Left lobe of liver (tissue), 2 donors: ENCODE results near the gene SH3D19. TPM values are rescaled to one million over a fixed set of nuclear protein-coding genes. Genes with fewer than 3 reads are reported as not detected.
"Not testable (repeated sequence)": the region's sequence is repeated elsewhere in the genome, so short reads cannot be mapped to it uniquely, and the experiment has no call there.

Source experiments
- ATAC-seq: fragments of 200-7000 bp; cut with Tn5 transposase; one replicate; pipeline ENCODE4 v1.9.1; 2020; ENCODE audit warnings: mild to moderate bottlenecking, moderate library complexity
- DNase-seq: peaks from one replicate; pipeline ENCODE4 v3.0.0-alpha.2; 2020; ENCODE audit warnings: low spot score
- total RNA-seq: library from RNA; stranded (reverse); gene quantifications from one replicate; pipeline ENCODE4 v1.2.1, GENCODE V29; 2021
- donor health status: DM: no; HTN: no; CAD: no; lungs with moderate emphysema.
- donor health status: DM: no; HTN: yes; CAD: no.

Gene SH3D19
- total RNA-seq, 1 donor from 2014 or later: 38.7 TPM

DNA sequence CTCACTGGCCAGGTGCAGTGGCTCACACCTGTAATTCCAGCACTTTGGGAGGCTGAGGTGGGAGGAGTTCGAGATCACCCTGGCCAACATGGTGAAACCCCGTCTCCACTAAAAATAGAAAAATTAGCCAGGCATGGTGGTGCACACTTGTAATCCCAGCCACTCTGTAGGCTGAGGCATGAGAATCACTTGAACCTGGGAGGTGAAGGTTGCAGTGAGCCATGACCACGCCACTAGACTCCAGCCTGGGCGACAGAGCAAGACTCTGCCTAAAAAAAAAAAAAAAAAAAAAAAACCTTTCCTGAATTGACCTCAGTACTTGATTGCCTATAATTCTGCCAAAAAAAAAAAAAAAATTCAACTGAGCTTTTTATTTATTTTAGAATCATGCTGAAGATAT lies 3.2 kb downstream of the SH3D19 start:
- not testable (repeated sequence) for DNase-seq, ATAC-seq

DNA sequence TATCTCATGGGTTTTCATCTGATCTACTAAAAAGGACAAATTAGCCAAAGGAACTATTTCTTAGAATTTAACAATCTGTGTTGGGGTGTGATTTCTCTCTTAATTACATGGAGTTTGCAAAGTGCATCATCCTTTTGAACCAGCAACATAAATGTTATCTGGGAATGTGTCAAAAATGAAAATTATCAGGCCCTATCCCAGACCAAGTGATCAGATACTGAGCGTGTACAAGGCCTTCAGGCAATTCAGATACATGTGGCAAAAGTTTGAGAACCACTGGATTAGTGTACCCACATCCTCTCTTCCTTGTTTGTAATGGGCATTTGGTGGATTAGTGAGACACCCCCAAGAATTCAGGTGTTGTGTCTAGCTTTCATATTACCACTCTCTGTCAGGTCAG lies 3.8 kb downstream of the SH3D19 start:
- no peak for DNase-seq
- no peak for ATAC-seq

DNA sequence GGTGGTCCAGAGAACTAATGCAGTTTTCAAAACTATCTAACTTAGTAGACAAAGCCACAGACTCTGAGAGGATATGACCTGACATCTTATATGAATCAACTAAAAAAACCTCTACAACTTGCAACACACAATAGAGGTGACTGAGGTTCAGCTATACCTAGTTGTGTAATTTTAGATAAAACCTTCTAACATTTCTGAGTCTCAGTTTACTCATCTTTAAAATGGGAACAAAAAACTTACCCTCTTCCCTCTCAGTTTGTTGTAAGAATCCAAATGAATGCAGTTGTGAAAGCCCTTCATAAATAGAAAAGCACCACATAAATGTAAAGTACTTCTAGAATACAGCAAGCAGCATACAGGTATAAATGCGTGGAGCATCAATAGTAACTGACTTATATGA lies 5.9 kb downstream of the SH3D19 start:
- DNase-seq: no peak
- ATAC-seq: no peak

- ATAC-seq (no peak), DNase-seq (no peak)
Observed at GRCh38 chr4:151318307-151319006, 6.9 kb downstream of the SH3D19 start.

GRCh38 chr4:151316645-151317044 lies 8.8 kb downstream of the SH3D19 start:
- peak; percentile 25 for ATAC-seq
- no peak for DNase-seq

GRCh38 chr4:151315212-151315886 lies 10.1 kb downstream of the SH3D19 start:
- ATAC-seq: peak; percentile 39
- DNase-seq: no peak

DNA sequence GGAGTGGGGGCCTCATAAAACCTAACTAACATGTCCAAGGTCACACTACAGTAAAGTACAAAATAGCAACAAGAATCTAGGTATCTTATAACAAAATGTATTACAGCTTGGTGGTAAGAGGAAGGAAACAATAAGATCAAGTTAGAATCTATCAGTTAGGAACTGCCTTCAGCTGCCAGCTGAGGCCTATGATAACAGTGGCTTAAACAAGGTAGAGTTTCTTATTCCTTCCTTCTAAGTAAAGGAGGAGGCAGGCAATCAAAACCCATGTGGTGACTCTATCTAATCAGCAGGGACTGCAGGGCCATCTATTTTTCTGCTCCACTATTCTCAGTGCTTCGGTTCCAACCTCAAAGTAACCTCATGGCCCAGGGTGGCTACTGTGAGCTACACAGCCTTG lies 10.9 kb downstream of the SH3D19 start:
- DNase-seq (no peak), ATAC-seq (no peak)

- DNase-seq (no peak), ATAC-seq (no peak)
Observed at GRCh38 chr4:151314010-151314355, 11.4 kb downstream of the SH3D19 start.

GRCh38 chr4:151313306-151314009 lies 11.9 kb downstream of the SH3D19 start:
- ATAC-seq (peak; percentile 29), DNase-seq (no peak)

- ATAC-seq: no peak
Observed at GRCh38 chr4:151310124-151310728, 15.2 kb downstream of the SH3D19 start.

GRCh38 chr4:151304755-151305154 lies 20.6 kb downstream of the SH3D19 start:
- peak; percentile 46 for ATAC-seq

More at GRCh38 chr4:151310124-151310728, 15.2 kb downstream of the SH3D19 start:
- DNase-seq: no peak

GRCh38 chr4:151304226-151304625 lies 21.2 kb downstream of the SH3D19 start:
- ATAC-seq: no peak
- no peak for DNase-seq

More at GRCh38 chr4:151304755-151305154, 20.6 kb downstream of the SH3D19 start:
- DNase-seq: no peak

DNA sequence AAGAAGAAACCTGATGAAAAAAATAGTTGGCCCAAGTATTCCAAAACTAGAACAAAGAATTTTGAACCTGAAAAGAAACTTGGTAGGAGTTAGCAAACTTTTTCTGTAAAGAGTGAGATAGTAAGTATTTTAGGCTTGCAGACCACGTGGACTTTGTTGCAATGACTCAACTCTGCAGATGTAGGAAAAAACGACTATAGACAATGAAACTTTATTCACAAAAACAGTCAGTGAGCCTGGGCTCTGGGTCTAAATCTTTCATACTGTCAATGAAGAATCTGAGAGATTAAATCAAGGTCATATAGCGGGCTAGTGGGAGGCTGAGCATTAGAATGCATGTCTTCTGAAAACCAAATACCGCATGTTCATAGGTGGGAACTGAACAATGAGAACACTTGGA lies 23.0 kb downstream of the SH3D19 start:
- no peak for ATAC-seq
- DNase-seq: no peak

DNA sequence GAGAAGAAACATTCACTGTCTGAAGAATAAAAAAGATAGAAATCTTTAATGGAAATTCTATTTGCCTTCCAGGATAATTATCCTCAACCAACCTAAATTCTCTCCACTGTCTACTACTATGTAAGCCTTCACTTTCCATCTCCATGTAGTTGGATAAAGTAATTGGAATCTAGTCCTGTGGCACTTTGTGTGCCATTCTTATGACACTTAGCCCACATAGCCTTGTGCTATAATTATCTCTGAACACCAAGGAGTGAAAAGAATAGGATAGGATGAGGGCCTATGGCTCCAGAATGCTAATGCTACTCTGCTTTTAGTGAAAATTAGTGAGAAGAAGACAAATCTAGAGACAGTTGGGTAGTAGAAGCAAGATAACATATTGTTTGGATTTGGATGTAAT lies 28.2 kb downstream of the SH3D19 start:
- ATAC-seq: no peak
- no peak for DNase-seq

DNA sequence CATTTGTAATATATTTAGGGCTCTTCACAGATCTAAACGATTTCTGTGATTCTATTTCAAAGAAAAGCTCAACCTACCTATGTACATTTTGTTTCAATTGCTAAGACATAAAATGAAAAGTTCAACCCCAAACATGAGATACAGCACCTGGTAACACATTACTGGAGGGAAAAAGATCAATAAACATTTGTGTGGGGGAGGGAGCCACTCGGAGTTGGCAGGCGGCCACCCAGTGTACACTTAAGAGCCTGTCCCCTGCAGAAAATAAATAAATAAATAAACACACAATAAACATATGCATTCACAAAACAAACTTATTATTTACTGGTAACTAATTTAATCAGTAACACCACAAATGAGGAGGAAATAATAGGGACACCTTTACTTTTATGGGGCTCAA lies 29.2 kb downstream of the SH3D19 start:
- ATAC-seq (peak; percentile 66), DNase-seq (peak; percentile 51)

GRCh38 chr4:151294833-151295496 lies 30.4 kb downstream of the SH3D19 start:
- DNase-seq (peak; percentile 58), ATAC-seq (peak; percentile 93)

- no peak for ATAC-seq
- DNase-seq: no peak
Observed at GRCh38 chr4:151292038-151292437, 33.4 kb downstream of the SH3D19 start.

GRCh38 chr4:151291485-151291884 lies 33.9 kb downstream of the SH3D19 start:
- DNase-seq (no peak), ATAC-seq (no peak)

DNA sequence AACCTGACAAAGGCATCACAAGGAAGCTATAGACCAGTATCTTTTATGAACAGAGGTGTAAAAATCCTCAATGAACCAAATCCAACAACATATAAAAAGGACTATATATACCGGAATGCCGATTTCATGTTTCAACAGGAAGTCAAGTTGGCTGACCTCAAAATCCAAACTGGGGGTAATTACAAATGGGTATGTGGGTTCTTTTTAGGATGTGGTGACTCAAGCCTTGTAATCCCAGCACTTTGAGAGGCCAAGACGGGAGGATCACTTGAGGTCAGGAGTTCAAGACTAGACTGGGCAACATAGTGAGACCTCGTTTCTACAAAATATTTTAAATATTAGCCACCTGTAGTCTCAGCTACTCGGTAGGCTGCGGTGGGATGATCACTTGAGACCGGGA lies 38.0 kb downstream of the SH3D19 start:
- DNase-seq (no peak), ATAC-seq (no peak)

DNA sequence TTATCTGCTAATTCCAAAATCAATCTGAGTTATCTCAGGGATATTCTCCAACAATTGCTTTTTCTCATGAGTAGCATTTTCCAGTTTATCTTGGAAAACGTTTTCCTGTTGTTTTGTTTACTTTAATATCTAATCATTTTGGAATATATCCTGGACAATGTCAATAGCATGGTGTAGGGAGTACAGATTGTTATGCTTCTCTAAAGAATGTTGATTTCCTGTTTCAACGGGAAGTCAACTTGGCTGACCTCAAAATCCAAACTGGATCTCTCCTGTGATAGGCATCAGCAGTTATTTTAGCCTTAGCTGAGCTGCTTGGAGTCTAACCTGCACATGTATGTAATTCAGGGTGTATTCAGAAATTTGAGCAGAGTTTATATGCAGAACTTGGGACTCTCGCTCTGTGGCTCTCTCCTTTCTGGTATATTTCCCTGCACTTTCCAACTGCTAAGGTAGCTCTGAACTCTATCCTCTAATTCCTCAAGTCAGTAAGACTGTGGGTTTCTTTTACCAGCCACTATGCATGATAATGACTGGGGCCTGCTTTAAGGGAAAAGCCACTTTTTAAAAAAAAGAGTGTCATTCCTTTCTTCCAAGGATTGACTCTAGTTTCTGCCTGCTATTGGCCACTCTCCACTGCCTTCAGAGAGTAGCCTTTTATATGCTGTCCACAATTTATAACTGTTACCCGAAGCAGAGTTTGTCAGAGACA lies 40.7 kb downstream of the SH3D19 start:
- DNase-seq: no peak
- peak; percentile 51 for ATAC-seq
